ENCODE measurements around the gene NTM.

GRCh38 chr11:131476266-131476665 is 105.9 kb downstream of the NTM start:
- TF ChIP-seq CTCF (IDR thresholded peaks at IDR 0.05 in 8 of 11, conservative IDR thresholded peaks at IDR 0.05 in 3 of 11) (no peak), POLR2AphosphoS5 (IDR thresholded peaks at IDR 0.05) (no peak), POLR2A (IDR thresholded peaks at IDR 0.05) (no peak)

All from spleen (tissue), 7 donors.